Erythroblast (primary cell): ENCODE measurements around the gene MAST4.

Experiments used
- GATA1 ChIP-seq: IDR thresholded peaks from 2 replicates; pipeline ENCODE4 v1.6.1; 2011; ENCODE audit warnings: low read depth, mild to moderate bottlenecking, control low read depth, low read length, moderate library complexity
- POLR2A ChIP-seq: IDR thresholded peaks from 2 replicates; pipeline ENCODE4 v1.6.1; 2011; ENCODE audit warnings: mild to moderate bottlenecking, low read length

DNA sequence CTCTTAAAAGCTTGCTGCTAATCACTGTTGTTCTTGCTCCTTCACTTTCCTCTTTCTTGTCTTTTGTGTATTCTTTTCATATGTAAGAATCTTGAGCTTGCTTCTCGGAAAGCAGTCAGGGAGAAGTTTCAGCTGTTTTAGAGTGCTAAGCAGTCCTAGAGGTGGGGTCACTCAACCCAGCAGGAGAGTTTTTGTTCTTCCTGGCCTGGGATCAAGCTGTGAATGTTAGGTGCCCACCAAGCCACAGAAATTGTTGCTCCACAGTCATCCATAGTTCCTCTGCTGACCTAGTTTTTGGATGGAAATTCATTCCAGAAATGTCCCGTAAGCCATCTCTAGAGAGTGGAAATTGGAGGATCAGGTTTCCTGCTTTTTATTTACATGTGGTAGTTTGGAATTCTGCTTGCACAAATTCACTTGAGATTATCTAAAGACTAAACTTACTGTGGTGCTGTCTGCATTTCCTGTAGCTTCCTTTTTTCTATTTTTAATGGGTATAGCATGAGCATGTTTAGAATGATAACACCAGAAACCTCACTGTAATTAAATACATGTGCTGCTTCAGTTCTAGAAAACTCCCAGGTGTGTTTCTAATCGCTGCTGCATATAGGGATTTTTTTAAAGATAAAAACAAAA lies 108.7 kb downstream of the MAST4 start:
- TF ChIP-seq POLR2A (no peak), GATA1 (no peak)
